IMR-90 (cell line): Measurements from ENCODE around the gene STOX1. TPM values are rescaled to one million over a fixed set of nuclear protein-coding genes. Genes with fewer than 3 reads are reported as not detected.

Experiments
- ATAC-seq: fragments of 200-7000 bp; cut with Tn5 transposase; 2 replicates; pipeline ENCODE4 v1.9.1; 2020; ENCODE audit warnings: low read depth, mild to moderate bottlenecking, moderate library complexity
- BruUV-seq: library from RNA; stranded (reverse); fragments of 400-500 nt; replicated peaks from 2 replicates; lab custom pipeline; 2021; lab: Mats Ljungman, UMichigan
- CTCF ChIA-PET: fragments of 300-600 bp; formaldehyde crosslinking; extraction: SDS; loops from one replicate; lab custom pipeline; 2021; ENCODE audit warnings: antibody characterized with exemption; lab: Yijun Ruan, JAX
- POLR2A ChIA-PET: fragments of 300-600 bp; sonication (Branson Sonifier 250); formaldehyde crosslinking; loops from one replicate; lab custom pipeline; 2022; ENCODE audit warnings: antibody characterized with exemption; ENCODE audit not compliant: unreplicated experiment; lab: Charles Lee
- DNase-seq: peaks from one replicate; pipeline ENCODE4 v3.0.0; 2013
- H2AFZ ChIP-seq: replicated peaks from 2 replicates; pipeline ENCODE3; 2013; ENCODE audit warnings: low read length, mild to moderate bottlenecking; ENCODE audit not compliant: poor library complexity
- H2AK5ac ChIP-seq: 2 replicates; pipeline ENCODE4 v1.6.1; 2013; ENCODE audit warnings: low read depth, low read length, inconsistent platforms
- H2AK9ac ChIP-seq: replicated peaks from 2 replicates; pipeline ENCODE3; 2013; ENCODE audit warnings: mild to moderate bottlenecking, low read depth, low read length, moderate library complexity; ENCODE audit not compliant: poor library complexity
- H2BK120ac ChIP-seq: 2 replicates; pipeline ENCODE4 v1.6.1; 2013; ENCODE audit warnings: low read depth, low read length, inconsistent platforms
- H2BK15ac ChIP-seq: 3 replicates; pipeline ENCODE4 v1.6.1; 2013; ENCODE audit warnings: low read depth, low read length, inconsistent platforms
- H2BK20ac ChIP-seq: 2 replicates; pipeline ENCODE4 v1.6.1; 2013; ENCODE audit warnings: low read depth, mild to moderate bottlenecking, inconsistent platforms, low read length, moderate library complexity
- H2BK5ac ChIP-seq: 2 replicates; pipeline ENCODE4 v1.6.1; 2013; ENCODE audit warnings: mild to moderate bottlenecking, low read depth, low read length, inconsistent platforms; ENCODE audit not compliant: poor library complexity, severe bottlenecking
- H3K14ac ChIP-seq: replicated peaks from 2 replicates; pipeline ENCODE4 v1.6.1; 2013; ENCODE audit warnings: low read depth, low read length, inconsistent platforms
- H3K18ac ChIP-seq: 2 replicates; pipeline ENCODE4 v1.6.1; 2013; ENCODE audit warnings: low read depth, low read length, control low read depth
- H3K23ac ChIP-seq: 2 replicates; pipeline ENCODE4 v1.6.1; 2013; ENCODE audit warnings: low read depth, low read length, inconsistent platforms
- H3K27ac ChIP-seq: 2 replicates; pipeline ENCODE4 v1.5.1; 2013; ENCODE audit warnings: mild to moderate bottlenecking, control low read depth, low read length; ENCODE audit not compliant: insufficient read depth
- H3K27me3 ChIP-seq: 2 replicates; pipeline ENCODE4 v1.6.1; 2013; ENCODE audit warnings: low read length; ENCODE audit not compliant: control insufficient read depth, insufficient read depth
- H3K36me3 ChIP-seq: 2 replicates; pipeline ENCODE4 v1.6.1; 2013; ENCODE audit warnings: low read length, mixed read lengths; ENCODE audit not compliant: control insufficient read depth, insufficient read depth
- H3K4ac ChIP-seq: 2 replicates; pipeline ENCODE4 v1.6.1; 2013; ENCODE audit warnings: low read depth, low read length, inconsistent platforms
- H3K4me1 ChIP-seq: 2 replicates; pipeline ENCODE4 v1.6.1; 2013; ENCODE audit warnings: low read length, mixed read lengths; ENCODE audit not compliant: control insufficient read depth, insufficient read depth
- H3K4me2 ChIP-seq: 2 replicates; pipeline ENCODE4 v1.6.1; 2013; ENCODE audit warnings: low read depth, mild to moderate bottlenecking, control low read depth, low read length, moderate library complexity
- H3K4me3 ChIP-seq: 2 replicates; pipeline ENCODE4 v1.5.1; 2013; ENCODE audit warnings: low read depth, mild to moderate bottlenecking, control low read depth, low read length, moderate library complexity; ENCODE audit not compliant: insufficient read depth
- H3K56ac ChIP-seq: 2 replicates; pipeline ENCODE4 v1.6.1; 2013; ENCODE audit warnings: low read length, inconsistent platforms; ENCODE audit not compliant: insufficient read depth; ENCODE audit errors: extremely low read depth
- H3K79me1 ChIP-seq, 2 experiments: 2 replicates each; pipeline ENCODE4 v1.6.1; 2013; ENCODE audit warnings: low read length in 2 of 2, inconsistent platforms in 1 of 2, low read depth in 1 of 2
- H3K9ac ChIP-seq: 2 replicates; pipeline ENCODE4 v1.6.1; 2013; ENCODE audit warnings: low read depth, low read length, control low read depth
- H3K9me1 ChIP-seq: 2 replicates; pipeline ENCODE4 v1.6.1; 2013; ENCODE audit warnings: low read length, inconsistent platforms; ENCODE audit not compliant: insufficient read depth
- H3K9me3 ChIP-seq: 2 replicates; pipeline ENCODE4 v1.6.1; 2013; ENCODE audit warnings: low read length; ENCODE audit not compliant: control insufficient read depth, insufficient read depth
- H4K20me1 ChIP-seq: 2 replicates; pipeline ENCODE4 v1.6.1; 2013; ENCODE audit warnings: low read length, inconsistent platforms; ENCODE audit not compliant: insufficient read depth
- H4K5ac ChIP-seq: 2 replicates; pipeline ENCODE4 v1.6.1; 2013; ENCODE audit warnings: mild to moderate bottlenecking, low read depth, low read length, control low read depth
- H4K8ac ChIP-seq, 2 experiments: 2 replicates each; pipeline ENCODE4 v1.6.1; 2013; ENCODE audit warnings: low read depth in 2 of 2, low read length in 2 of 2, control low read depth in 1 of 2, inconsistent platforms in 1 of 2
- H4K91ac ChIP-seq: 2 replicates; pipeline ENCODE4 v1.6.1; 2013; ENCODE audit warnings: low read depth, low read length, inconsistent platforms; ENCODE audit not compliant: insufficient read depth
- BHLHE40 ChIP-seq: fragments of 150-350 bp; IDR thresholded peaks from 2 replicates; pipeline ENCODE4 v1.6.1; 2016; ENCODE audit warnings: mild to moderate bottlenecking, low read depth, low read length
- CHD1 ChIP-seq: IDR thresholded peaks from 2 replicates; pipeline ENCODE4 v1.6.1; 2012; ENCODE audit warnings: low read depth, low read length, improper control_type of control experiment
- FOS ChIP-seq: fragments of 150-350 bp; IDR thresholded peaks from 2 replicates; pipeline ENCODE4 v1.6.1; 2016; ENCODE audit warnings: low read depth, low read length
- MAFK ChIP-seq: IDR thresholded peaks from 2 replicates; pipeline ENCODE4 v1.6.1; 2012; ENCODE audit warnings: low read depth, low read length, improper control_type of control experiment
- MAZ ChIP-seq: IDR thresholded peaks from 2 replicates; pipeline ENCODE4 v1.6.1; 2012; ENCODE audit warnings: low read depth, mild to moderate bottlenecking, low read length, improper control_type of control experiment, moderate library complexity, borderline replicate concordance
- POLR2A ChIP-seq: IDR thresholded peaks from 2 replicates; pipeline ENCODE4 v1.6.1; 2012; ENCODE audit warnings: mild to moderate bottlenecking, low read depth, low read length
- RAD21 ChIP-seq: IDR thresholded peaks from 2 replicates; pipeline ENCODE4 v1.6.1; 2012; ENCODE audit warnings: low read length, improper control_type of control experiment
- RCOR1 ChIP-seq: IDR thresholded peaks from 2 replicates; pipeline ENCODE4 v1.6.1; 2012; ENCODE audit warnings: mild to moderate bottlenecking, low read length, improper control_type of control experiment; ENCODE audit not compliant: insufficient replicate concordance
- SMC3 ChIP-seq: fragments of 150-350 bp; IDR thresholded peaks from 2 replicates; pipeline ENCODE4 v1.6.1; 2016; ENCODE audit warnings: low read depth, mild to moderate bottlenecking, antibody characterized with exemption, low read length, moderate library complexity
- WGBS, 2 experiments: methylation state at CpG; one replicate each; pipeline versions ENCODE4 v1.1.5 to v1.1.7; 2013; ENCODE audit warnings: missing lambda C conversion rate in 2 of 2; ENCODE audit not compliant: insufficient read length in 1 of 2; ENCODE audit errors: extremely low coverage in 2 of 2; 5-methylcytosine and 5-hydroxymethylcytosine counted together
- dilution Hi-C: fragments of 300-500 bp; cut with HindIII; formaldehyde crosslinking; loops from one replicate; pipeline ENCODE4 v1.14.3; 2018; ENCODE audit warnings: low sequenced_read_pairs; ENCODE audit not compliant: unreplicated experiment
- in situ Hi-C: fragments of 300-500 bp; cut with MboI; formaldehyde crosslinking; loops from 3 replicates; pipeline ENCODE4 v1.14.3; 2019; ENCODE audit warnings: low sequenced_read_pairs, inconsistent platforms, mixed read lengths
- intact Hi-C: fragments of 100-400 bp; cut with micrococcal nuclease; formaldehyde crosslinking; loops from 2 replicates; pipeline ENCODE4 v1.10.0; 2022
- polyA plus RNA-seq, 3 experiments: library from polyadenylated mRNA; depleted of rRNA; stranded (reverse); fragments of >200 nt; gene quantifications; 2 replicates each; pipeline ENCODE4 v1.2.3, GENCODE V29; 2012; ENCODE audit warnings: low replicate concordance in 1 of 3
- total RNA-seq: library from RNA; depleted of rRNA; stranded (reverse); fragments of >200 nt; gene quantifications from 2 replicates; pipeline ENCODE4 v1.2.3, GENCODE V29; 2012
- TF ChIP-seq, protein P1 (sequence below): conservative IDR thresholded peaks from 2 replicates; pipeline ENCODE4 v1.5.1; 2012; ENCODE audit warnings: mild to moderate bottlenecking, low read depth, low read length, improper control_type of control experiment
- TF ChIP-seq, protein P2 (sequence below): fragments of 150-350 bp; IDR thresholded peaks from 2 replicates; pipeline ENCODE4 v1.6.1; 2017; ENCODE audit warnings: mild to moderate bottlenecking, antibody characterized with exemption, low read length, low read depth

STOX1 gene
- total and polyA plus RNA-seq, 2 of the 4 experiments (the other 2 are of a cell fraction) = 0.03 to 0.18 TPM

DNA sequence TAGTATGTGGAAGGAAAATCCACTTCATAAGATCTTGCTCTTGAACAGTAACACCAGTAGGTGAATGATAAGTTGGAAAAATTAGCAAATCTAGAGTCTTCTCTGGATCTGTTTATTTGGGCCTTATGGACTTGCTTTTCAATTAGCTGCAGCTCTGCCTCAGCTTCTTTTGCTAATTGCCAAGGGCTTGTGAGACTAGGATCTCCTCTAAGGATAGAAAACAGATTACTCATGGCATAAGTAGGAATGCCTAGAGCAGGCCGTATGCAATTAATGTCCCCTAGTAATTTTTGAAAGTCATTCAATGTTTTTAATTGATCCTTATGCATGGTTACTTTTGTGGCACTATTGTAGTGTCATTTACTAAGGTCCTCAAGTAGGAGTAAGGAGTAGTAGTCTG is 37.3 kb downstream of the STOX1 start:
- Histone ChIP-seq H3K4me1 (no peaks in the 10 kb centered on the region), H2BK120ac (no peak overlapping the region), H4K20me1 (no peaks in the 10 kb centered on the region), H3K23ac (no peak overlapping the region), H3K4me2 (no peak overlapping the region), H2AK9ac (no peak overlapping the region), H2AK5ac (no peak overlapping the region), H3K18ac (no peak overlapping the region), H2BK15ac (no peak overlapping the region), H3K79me1 (no peaks in the 10 kb centered on the region), H4K5ac (no peak overlapping the region), H3K9me1 (no peaks in the 10 kb centered on the region), H3K4me3 (no peak overlapping the region), H4K8ac (no peak overlapping the region), H3K14ac (no peak overlapping the region), H3K9me3 (peaks cover 15% of the 10 kb centered on the region), H3K36me3 (no peaks in the 10 kb centered on the region), H3K4ac (no peak overlapping the region), H3K27ac (no peak overlapping the region), H2BK5ac (no peak overlapping the region), H4K91ac (no peak overlapping the region), H3K9ac (no peak overlapping the region), H3K27me3 (0 out of 2 replicates have a peak, but pooled peaks cover under 1% of the 10 kb centered on the region), H3K56ac (no peak overlapping the region), H2BK20ac (no peak overlapping the region), H2AFZ (no peak overlapping the region)
- ATAC-seq (no peak), DNase-seq (no peak)
- in situ Hi-C loops (no loop called here), dilution Hi-C loops (no loop called here), intact Hi-C loops (no loop called here)
- no TSS peak for BruUV-seq
- ChIA-PET CTCF (no interaction called here), POLR2A (no interaction called here)
- WGBS, 2 experiments = no CpG with 5 or more reads among the region's 1 CpG
- TF ChIP-seq BHLHE40 = no peak
- no peak for TF ChIP-seq POLR2A
- no peak for TF ChIP-seq FOS
- TF ChIP-seq SMC3 = no peak
- TF ChIP-seq MAFK = no peak
- TF ChIP-seq RCOR1 = no peak
- no peak for TF ChIP-seq MAZ
- TF ChIP-seq, protein P1, sequence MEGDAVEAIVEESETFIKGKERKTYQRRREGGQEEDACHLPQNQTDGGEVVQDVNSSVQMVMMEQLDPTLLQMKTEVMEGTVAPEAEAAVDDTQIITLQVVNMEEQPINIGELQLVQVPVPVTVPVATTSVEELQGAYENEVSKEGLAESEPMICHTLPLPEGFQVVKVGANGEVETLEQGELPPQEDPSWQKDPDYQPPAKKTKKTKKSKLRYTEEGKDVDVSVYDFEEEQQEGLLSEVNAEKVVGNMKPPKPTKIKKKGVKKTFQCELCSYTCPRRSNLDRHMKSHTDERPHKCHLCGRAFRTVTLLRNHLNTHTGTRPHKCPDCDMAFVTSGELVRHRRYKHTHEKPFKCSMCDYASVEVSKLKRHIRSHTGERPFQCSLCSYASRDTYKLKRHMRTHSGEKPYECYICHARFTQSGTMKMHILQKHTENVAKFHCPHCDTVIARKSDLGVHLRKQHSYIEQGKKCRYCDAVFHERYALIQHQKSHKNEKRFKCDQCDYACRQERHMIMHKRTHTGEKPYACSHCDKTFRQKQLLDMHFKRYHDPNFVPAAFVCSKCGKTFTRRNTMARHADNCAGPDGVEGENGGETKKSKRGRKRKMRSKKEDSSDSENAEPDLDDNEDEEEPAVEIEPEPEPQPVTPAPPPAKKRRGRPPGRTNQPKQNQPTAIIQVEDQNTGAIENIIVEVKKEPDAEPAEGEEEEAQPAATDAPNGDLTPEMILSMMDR = no peak
- TF ChIP-seq, protein P2, sequence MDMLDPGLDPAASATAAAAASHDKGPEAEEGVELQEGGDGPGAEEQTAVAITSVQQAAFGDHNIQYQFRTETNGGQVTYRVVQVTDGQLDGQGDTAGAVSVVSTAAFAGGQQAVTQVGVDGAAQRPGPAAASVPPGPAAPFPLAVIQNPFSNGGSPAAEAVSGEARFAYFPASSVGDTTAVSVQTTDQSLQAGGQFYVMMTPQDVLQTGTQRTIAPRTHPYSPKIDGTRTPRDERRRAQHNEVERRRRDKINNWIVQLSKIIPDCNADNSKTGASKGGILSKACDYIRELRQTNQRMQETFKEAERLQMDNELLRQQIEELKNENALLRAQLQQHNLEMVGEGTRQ = no peak
- no peak for TF ChIP-seq RAD21
- no peak for TF ChIP-seq CHD1
